Thoracic aorta (tissue), 2 donors: ENCODE measurements around the gene PPA2. TPM values are rescaled to one million over a fixed set of nuclear protein-coding genes. Genes with fewer than 3 reads are reported as not detected.

Experiments
- ATAC-seq: fragments of 150-250 bp; one replicate; pipeline ENCODE4 v1.8.0; 2017; ENCODE audit warnings: low read depth; ENCODE audit not compliant: insufficient number of reproducible peaks, low FRiP score
- DNase-seq: peaks from one replicate; pipeline ENCODE4 v3.0.0-alpha.2; 2020; ENCODE audit warnings: low spot score
- H3K27ac ChIP-seq, 2 donors: fragments of 200-600 bp; sonication (generic); 1 replicate in 1 of 2; 2 replicates in 1 of 2; pipeline ENCODE4 v1.5.1; 2016; ENCODE audit warnings: mild to moderate bottlenecking in 2 of 2, moderate library complexity in 2 of 2
- H3K27me3 ChIP-seq: fragments of 200-600 bp; sonication (generic); replicated peaks from 2 replicates; pipeline ENCODE4 v1.6.0; 2016; ENCODE audit warnings: mild to moderate bottlenecking; ENCODE audit not compliant: insufficient read depth
- H3K36me3 ChIP-seq: fragments of 200-600 bp; sonication (generic); one replicate; pipeline ENCODE4 v1.5.1; 2016
- H3K4me1 ChIP-seq, 2 donors: fragments of 200-600 bp; sonication (generic); 1 replicate in 1 of 2; 2 replicates in 1 of 2; pipeline versions ENCODE4 v1.5.1 to v1.6.0; 2016; ENCODE audit warnings: low read depth in 2 of 2, mild to moderate bottlenecking in 1 of 2; ENCODE audit not compliant: control insufficient read depth in 1 of 2
- H3K4me3 ChIP-seq: fragments of 200-600 bp; sonication (generic); 2 replicates; pipeline ENCODE4 v1.5.1; 2016; ENCODE audit warnings: mild to moderate bottlenecking
- H3K9me3 ChIP-seq: fragments of 200-600 bp; sonication (generic); 2 replicates; pipeline ENCODE4 v1.5.1; 2016
- total RNA-seq, 2 donors: library from RNA; depleted of rRNA; stranded (reverse); fragments of >200 nt; gene quantifications; one replicate each; pipeline versions ENCODE4 v1.1.0 to v1.2.3, GENCODE V29; 2016
- TF ChIP-seq, protein P1 (sequence below): fragments of 200-600 bp; sonication (generic); IDR thresholded peaks from one replicate; pipeline ENCODE4 v1.5.1; 2019; ENCODE audit warnings: antibody characterized with exemption

Gene PPA2
- total RNA-seq, 2 donors from 2014 or later: 76.8 to 78.4 TPM

DNA sequence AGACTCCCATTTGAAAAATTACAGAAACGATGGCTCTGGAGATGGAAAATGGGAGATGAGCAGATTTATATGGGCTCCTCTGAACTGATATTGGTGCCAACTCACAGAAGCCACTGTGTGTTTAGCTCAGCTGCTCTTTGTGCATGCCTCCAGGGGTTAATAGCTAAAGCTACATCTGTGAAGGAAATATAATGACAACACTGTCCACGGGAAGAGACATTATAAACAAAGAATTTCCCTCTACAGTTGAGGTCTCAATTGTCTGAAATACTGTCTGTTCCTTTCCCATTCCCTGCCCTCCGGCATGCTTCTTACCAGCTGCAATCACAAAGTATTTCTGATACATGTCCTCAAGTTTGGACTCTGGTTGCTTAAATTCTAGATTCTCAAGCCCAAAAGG lies 40.4 kb downstream of the PPA2 start:
- H3K4me1 ChIP-seq: no peaks in the 10 kb centered on the region
- no peak for DNase-seq
- no peaks in the 10 kb centered on the region for H3K27me3 ChIP-seq
- H3K36me3 ChIP-seq: peaks cover 18% of the 10 kb centered on the region
- H3K9me3 ChIP-seq: no peaks in the 10 kb centered on the region
- H3K4me3 ChIP-seq: no peak overlapping the region
- no peak overlapping the region for H3K27ac ChIP-seq
- TF ChIP-seq, protein P1, sequence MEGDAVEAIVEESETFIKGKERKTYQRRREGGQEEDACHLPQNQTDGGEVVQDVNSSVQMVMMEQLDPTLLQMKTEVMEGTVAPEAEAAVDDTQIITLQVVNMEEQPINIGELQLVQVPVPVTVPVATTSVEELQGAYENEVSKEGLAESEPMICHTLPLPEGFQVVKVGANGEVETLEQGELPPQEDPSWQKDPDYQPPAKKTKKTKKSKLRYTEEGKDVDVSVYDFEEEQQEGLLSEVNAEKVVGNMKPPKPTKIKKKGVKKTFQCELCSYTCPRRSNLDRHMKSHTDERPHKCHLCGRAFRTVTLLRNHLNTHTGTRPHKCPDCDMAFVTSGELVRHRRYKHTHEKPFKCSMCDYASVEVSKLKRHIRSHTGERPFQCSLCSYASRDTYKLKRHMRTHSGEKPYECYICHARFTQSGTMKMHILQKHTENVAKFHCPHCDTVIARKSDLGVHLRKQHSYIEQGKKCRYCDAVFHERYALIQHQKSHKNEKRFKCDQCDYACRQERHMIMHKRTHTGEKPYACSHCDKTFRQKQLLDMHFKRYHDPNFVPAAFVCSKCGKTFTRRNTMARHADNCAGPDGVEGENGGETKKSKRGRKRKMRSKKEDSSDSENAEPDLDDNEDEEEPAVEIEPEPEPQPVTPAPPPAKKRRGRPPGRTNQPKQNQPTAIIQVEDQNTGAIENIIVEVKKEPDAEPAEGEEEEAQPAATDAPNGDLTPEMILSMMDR: no peak
- no peak for ATAC-seq

DNA sequence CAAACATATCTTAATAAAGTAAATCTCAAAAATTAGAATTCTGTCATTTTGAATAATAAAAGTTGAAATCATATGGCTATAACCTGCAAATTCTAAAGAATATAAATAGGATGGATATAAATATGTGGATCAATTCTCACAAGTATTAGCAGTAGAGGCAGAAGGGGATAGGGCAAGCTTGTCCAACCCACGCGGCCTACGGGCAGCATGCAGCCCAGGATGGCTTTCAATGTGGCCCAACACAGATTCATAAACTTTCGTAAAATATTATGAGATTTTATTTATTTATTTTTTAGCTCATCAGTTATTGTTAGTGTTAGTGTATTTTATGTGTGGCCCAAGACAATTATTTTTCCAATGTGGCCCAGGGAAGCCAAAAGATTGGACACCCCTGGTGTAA lies 41.4 kb downstream of the PPA2 start:
- H3K4me1 ChIP-seq: no peaks in the 10 kb centered on the region
- no peak overlapping the region for H3K4me3 ChIP-seq
- TF ChIP-seq, protein P1: no peak
- no peaks in the 10 kb centered on the region for H3K9me3 ChIP-seq
- ATAC-seq (no peak), DNase-seq (no peak)
- H3K27ac ChIP-seq: no peak overlapping the region
- H3K36me3 ChIP-seq: peaks cover 18% of the 10 kb centered on the region
- no peaks in the 10 kb centered on the region for H3K27me3 ChIP-seq

DNA sequence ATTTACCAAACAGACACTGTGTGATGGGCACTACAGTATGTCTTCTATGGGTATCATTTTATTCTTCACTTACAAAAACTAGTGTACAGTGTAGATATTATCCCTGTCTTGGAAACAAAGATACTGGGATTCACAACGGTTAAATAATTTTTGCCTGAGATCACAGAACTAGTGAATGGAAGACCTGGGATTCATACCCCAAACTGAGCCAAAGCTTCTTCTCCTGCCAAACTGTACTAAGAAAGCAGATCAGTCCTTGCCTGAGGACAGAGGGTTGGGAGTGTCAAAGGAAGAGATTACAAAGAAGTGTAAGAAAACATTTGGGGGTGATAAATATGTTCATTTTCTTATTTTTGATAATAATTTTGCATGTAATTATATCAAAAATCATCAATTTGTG lies 43.1 kb downstream of the PPA2 start:
- Histone ChIP-seq H3K36me3 (peaks cover 14% of the 10 kb centered on the region), H3K27ac (no peak overlapping the region), H3K4me1 (no peaks in the 10 kb centered on the region), H3K4me3 (no peak overlapping the region), H3K9me3 (no peaks in the 10 kb centered on the region), H3K27me3 (no peaks in the 10 kb centered on the region)
- TF ChIP-seq, protein P1: no peak
- DNase-seq (no peak), ATAC-seq (no peak)

DNA sequence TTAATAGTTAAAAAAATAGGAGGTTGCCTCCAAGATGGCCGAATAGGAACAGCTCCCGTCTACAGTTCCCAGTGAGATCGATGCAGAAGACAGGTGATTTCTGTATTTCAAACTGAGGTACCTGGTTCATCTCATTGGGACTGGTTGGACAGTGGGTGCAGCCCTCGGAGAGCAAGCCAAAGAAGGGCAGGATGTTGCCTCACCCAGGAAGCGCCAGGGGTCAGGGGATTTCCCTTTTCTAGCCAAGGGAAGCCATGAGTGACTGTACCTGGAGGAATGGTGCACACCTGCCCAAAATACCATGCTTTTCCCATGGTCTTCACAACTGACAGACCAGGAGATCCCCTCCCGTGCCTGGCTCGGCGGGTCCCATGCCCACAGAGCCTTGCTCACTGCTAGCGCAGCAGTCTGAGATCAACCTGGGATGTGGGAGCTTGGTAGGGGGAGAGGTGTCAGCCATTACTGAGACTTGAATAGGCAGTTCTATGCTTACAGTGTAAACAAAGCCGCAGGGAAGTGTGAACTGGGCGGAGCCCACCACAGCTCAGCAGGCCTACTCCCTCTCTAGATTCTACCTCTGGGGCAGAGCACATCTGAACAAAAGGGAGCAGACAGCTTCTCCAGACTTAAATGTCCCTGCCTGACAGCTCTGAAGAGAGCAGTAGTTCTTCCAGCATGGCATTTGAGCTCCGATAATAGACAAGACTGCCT lies 47.5 kb downstream of the PPA2 start:
- TF ChIP-seq, protein P1: no peak
- no peak for DNase-seq
- H3K36me3 ChIP-seq: peaks cover 5% of the 10 kb centered on the region
- no peak for ATAC-seq
- no peaks in the 10 kb centered on the region for H3K27me3 ChIP-seq
- no peak overlapping the region for H3K27ac ChIP-seq
- H3K4me3 ChIP-seq: no peak overlapping the region
- H3K4me1 ChIP-seq: no peaks in the 10 kb centered on the region
- H3K9me3 ChIP-seq: no peaks in the 10 kb centered on the region

DNA sequence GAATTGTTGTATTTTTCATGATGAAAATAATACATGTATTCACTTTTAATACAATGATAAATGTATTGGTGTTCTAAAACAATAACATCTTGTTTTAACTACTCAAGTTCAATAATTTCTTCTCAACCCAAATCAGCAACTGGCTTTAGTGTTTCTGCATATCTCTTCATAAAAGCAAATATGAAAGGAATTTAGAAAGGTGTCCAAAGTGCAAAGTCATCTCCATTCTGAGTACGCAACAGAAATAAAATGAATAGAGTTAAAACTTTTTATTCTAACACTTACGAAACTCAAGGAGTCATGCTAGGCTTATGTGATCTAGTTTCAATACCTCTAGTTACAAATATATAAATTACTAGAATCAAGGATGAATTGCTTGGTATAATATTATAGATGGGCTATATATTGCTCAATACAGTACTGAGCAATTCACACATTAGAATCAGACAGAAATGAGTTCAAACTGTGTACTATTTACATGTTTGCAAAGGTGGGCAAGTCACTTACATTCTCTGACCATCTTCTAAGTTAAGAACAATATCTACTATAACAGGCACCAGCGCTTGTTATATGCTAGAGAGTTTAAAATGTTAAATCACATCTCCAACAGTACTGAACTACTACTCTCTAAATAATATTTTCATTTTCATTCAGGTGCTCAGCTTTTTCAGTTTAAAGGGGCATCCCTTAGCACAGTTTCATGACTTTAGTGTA lies 51.5 kb downstream of the PPA2 start:
- no peak overlapping the region for H3K27ac ChIP-seq
- no peaks in the 10 kb centered on the region for H3K9me3 ChIP-seq
- no peaks in the 10 kb centered on the region for H3K4me1 ChIP-seq
- H3K36me3 ChIP-seq: peaks cover 8% of the 10 kb centered on the region
- no peaks in the 10 kb centered on the region for H3K27me3 ChIP-seq
- no peak for ATAC-seq
- TF ChIP-seq, protein P1: no peak
- no peak for DNase-seq
- no peak overlapping the region for H3K4me3 ChIP-seq
